DMS53 treated with DMSO at 0.1 percent for 48 hours (cell line): ENCODE measurements around the gene DDX47.
"Not testable (repeated sequence)": the region's sequence is repeated elsewhere in the genome, so short reads cannot be mapped to it uniquely, and the experiment has no call there.

ENCODE experiments used
- DNase-seq: peaks from one replicate; lab custom pipeline; 2025; ENCODE audit not compliant: unreplicated experiment; lab: John Stamatoyannopoulos, UW

The DDX47 gene

DNA sequence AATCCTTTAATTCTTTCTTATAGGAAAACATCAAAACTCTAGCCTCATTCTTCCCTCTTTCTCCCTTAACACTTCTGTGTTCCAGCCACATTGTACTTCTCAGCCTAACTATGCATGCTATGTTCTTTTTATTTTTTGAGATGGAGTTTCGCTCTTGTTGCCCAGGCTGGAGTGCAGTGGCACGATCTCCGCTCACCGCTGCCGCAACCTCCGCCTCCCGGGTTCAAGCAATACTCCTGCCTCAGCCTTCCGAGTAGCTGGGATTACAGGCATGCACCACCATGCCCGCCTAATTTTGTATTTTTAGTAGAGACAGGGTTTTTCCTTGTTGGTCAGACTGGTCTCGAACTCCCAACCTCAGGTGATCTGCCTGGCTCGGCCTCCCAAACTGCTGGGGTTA is 7.2 kb downstream of the DDX47 start:
- DNase-seq = not testable (repeated sequence)

DNA sequence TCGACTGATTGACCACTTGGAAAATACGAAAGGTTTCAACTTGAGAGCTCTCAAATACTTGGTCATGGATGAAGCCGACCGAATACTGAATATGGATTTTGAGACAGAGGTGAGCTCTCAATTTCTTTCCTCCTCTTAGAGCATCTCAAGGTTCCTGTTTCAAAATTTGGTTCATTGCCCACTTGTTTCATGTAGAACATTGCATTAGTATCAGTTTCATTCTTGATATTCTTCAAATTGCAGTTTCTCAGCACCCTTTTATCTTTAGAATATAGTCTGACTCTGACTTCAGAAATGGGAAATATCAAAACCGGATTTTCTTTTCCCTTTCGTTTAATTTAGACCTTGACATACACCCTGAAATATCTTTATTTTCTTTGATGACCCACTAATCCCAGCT is 8.8 kb downstream of the DDX47 start:
- DNase-seq = no peak

DNA sequence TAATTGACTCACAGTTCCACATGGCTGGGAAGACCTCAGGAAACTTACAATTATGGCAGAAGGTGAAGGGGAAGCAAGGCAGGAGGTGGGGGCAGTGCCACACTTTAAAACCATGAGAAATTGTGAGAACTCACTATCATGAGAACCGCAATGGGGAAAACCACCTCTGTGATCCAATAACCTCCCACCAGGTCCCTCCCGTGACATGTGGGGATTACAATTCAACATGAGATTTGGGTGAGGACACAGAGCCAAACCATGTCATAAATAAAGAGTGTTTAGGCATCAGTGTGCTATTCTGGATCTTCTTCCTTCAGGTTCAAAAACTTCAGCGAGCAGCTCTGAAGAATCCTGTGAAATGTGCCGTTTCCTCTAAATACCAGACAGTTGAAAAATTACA is 9.7 kb downstream of the DDX47 start:
- no peak for DNase-seq

DNA sequence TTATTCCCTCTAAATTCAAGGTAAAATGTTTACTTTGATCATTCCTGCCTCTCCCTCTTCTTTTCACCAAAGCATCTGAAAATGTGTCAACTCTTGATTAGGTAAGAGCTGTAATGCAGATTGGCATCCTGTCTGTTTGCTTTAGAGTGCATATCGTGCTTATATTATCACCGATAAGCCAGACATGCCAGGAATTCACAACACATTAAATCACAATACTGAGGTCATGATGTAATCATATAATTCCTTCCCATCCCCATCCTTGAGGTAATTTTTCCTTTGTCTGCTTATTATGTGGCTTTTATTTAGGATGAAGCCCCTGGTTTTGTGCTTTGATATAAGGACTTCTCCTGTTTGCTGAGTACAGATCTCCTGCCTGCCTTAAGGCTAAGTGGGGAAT is 10.2 kb downstream of the DDX47 start:
- DNase-seq = no peak

DNA sequence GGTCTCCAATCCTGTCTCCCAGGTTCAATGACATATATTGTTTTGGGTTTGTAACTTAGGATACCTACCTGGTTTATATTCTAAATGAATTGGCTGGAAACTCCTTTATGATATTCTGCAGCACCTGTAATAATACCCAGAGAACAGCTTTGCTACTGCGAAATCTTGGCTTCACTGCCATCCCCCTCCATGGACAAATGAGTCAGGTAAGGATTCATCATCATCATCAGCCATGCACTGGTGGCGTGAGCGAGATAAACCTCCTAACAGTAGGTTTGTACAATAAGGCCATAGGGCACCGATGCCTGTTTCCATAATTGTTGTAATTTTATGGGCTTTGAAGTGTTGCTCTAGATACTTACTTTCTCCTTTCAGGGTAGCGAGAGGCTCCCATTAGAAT is 10.7 kb downstream of the DDX47 start:
- no peak for DNase-seq

DNA sequence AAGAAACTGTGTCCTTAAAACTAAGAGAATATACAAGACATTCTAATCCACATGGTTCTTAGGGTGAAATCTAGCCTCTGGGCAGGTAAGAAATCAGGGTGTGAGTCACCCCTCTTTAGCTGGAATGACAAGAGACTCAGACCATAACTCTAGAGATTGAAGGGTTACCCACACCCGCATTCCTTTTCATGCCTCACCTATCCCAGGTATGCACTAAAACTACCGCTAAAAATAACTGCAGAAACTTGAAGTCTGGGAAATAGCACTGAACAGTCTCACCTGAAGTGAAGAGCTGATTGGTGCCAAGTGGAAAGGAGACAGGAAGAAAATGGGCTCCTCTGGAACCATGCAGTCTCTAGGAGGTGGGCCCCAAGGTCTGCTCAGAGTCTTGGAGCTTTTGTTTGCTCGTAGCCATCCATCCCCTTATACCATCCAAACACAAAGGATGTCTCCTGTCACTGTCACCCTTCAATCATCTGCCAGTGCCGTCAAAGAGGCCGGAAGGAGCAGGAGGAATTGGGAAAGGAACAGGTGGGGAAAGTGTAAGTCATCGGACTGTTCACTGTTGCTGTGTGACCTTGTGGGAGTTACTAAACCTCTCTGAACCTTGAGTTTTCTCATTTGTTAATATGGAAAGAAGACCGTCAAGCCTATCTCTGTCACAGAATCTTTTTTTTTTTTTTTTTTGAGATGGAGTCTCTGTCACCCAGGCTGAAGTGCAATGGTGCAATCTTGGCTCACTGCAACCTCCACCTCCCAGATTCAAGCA is 22.4 kb downstream of the DDX47 start:
- DNase-seq = no peak

DNA sequence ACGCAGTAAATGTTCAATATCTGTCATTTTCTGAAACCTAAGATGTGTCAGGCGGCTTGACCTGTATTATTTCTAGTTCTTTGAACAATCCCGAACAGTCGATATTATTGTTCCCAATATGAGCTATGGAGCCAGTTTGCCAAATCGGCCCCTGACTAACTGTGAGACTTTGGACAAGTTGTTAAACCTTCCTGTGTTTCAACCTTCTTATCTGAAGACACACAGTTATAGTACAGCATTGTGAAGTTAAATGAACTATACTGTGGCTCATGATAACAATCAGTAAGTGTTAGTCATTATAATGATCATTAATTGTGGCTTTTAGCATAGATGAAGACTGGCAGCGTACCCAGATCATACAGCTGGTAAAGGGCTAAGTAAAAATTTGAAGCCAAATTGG is 23.4 kb downstream of the DDX47 start:
- no peak for DNase-seq

DNA sequence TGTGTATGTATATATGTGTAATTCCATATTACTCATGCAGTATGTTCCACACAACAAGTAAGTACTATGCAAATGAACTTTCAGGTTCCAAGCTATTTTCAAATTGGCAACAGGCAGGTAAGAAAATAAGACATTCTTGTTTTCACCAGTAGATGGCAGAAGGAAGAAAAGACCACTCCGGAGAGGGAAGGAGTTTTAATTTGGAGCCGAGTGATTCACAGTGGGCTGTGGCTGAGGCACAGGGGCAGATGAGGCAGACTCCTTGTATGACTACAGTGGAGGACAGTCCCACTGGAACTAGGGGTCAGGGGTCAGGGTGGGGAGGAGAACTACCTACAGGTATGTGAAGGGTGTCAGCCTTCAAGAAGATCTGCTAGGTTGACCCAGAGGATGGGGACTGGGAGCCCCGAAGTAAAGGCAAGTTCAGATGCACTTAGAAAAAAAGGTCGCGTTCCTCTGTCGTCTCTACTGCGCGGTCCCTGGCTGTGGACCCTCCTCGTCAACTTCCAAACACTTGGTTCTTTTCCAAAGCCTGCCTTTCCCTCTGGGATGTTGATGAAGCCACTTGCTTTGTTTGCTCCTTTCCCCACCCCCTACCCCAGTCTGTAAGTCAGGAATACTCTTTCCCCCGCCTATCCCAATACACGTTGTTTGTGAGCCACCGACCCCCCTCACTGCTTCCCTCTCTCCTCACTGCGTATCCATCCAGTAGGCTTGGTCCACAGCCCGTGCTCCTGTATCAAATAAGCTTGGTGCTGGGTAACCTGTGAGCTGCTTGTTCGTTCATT is 24.1 kb downstream of the DDX47 start:
- peak; percentile 67 for DNase-seq

DNA sequence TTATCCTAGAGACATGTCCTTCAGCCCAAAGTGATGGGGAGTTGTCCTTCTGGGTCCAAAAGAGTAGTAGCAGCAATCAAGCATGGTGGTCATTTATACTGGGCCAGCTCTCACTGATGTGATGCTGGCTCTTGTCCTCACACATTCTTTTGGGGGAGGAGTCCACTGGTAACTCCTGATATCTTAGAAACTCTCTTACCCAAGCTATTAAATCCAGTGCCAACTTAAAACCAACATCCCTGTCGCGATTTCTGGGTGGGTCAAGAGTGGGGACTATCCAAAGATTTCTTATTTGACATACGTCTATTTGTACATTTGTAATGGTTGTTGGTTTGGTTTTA is 24.6 kb downstream of the DDX47 start:
- DNase-seq = no peak

DNA sequence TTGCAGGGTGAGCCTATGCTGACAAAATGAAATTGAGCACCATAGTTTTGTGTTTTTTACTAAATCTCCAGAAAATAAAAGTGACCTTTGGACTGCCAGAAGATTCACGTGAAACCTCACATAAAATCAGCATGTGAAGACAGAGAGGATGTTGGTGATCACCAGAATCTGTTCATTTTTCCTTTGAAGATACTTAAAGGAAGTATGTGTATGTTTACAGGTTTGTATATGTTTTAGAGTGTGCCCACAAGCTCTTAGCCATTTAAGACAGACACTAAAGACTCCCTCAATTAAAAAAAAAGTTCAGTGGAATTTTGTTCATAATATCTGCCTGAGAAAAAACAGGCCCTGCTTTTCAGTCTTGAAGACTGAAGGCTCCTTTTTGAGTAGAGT is 25.9 kb downstream of the DDX47 start:
- DNase-seq = no peak

DNA sequence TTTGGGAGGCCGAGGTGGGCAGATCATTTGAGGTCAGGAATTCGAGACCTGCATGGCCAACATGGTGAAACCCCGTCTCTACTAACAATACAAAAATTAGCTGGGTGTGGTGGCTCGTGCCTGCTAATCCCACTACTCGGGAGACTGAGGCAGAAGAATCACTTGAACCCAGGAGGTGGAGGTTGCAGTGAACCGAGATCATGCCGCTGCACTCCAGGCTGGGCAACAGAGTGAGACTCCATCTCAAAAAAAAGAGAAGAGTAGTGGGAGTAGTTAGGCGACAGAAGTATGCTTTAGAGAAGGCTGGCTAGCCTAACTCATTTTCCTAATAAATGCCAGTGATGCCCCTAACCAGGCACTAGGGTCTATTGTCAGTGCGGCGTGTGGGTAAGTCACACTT is 26.3 kb downstream of the DDX47 start:
- DNase-seq = not testable (repeated sequence)

DNA sequence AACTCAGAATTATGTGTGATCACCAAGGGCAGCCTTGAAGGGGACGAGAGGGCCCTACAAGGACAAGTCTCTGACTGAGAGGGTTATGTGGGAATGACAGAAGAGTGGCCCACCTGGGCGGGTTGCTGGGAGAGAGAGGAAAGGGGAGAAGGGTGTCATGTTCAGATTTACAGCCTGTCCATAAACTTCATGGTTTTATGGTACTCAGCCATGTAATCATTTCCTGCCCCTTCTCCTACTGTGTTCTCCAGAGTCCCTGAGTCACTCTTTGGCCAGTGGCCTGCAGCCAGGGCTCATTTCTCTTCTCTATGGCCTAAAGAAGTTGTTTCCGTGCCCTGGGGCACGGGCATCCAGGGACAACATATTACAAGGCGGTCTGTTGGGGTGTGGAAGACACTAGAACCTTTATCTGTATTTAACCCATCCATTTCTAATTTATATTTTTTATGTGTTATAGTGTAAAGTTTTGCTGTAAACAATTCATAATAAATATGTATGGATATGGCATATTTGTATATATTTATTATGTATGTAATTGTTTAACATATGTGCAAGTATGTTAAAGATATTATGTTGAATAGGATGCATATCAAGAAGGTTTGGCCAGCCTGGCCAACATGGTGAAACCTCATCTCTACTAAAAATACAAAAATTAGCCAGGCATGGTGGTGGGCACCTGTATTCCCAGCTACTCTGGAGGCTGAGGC is 26.9 kb downstream of the DDX47 start:
- no peak for DNase-seq

DNA sequence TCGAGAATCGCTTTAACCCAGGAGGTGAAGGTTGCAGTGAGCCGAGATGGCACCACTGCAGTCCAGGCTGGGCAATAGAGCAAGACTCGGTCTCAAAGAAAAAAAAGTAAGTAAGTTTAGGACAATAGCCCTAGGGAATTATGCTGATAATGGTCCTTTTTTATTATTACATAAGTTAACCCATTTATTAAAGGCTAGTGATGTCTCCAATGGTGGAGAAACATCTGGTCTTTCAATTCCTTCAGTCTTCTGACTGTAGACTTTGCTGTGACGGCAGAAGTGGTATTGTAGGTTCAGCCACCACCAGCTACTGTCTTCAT is 27.4 kb downstream of the DDX47 start:
- DNase-seq = no peak

DNA sequence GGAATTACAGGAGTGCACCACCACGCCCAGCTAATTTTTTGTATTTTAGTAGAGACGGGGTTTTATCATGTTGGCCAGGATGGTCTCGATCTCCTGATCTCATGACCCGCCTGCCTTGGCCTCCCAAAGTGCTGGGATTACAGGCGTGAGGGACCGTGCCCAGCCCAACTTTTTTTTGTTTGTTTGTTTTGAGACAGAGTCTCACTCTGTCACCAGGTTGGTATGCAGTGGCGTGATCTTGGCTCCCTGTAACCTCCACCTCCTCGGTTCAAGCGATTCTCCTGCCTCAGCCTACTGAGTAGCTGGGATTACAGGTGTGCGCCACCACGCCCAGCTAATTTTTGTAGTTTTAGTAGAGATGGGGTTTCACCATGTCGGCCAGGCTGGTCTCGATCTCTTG is 28.3 kb downstream of the DDX47 start:
- not testable (repeated sequence) for DNase-seq

DNA sequence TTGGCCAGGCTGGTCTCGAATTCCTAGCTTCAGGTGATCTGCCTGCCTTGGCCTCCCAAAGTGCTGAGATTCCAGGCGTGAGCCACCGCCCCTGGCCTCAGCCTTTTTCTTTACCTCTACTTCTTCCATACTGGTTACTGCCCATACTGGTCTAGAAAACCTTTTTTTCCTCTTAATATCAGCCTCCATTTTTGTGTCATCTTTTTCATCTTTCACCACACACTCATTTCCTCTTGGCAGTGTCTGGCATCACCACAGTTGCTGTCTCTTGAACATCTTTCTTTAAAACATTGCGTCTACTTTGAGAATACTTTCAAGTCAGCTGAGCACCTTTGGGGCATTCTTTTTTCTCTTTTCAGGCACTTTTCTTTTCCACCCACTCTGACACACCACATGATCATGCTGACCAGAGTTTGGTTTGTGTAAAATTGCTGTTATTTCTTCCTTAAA is 32.7 kb downstream of the DDX47 start:
- no peak for DNase-seq

DNA sequence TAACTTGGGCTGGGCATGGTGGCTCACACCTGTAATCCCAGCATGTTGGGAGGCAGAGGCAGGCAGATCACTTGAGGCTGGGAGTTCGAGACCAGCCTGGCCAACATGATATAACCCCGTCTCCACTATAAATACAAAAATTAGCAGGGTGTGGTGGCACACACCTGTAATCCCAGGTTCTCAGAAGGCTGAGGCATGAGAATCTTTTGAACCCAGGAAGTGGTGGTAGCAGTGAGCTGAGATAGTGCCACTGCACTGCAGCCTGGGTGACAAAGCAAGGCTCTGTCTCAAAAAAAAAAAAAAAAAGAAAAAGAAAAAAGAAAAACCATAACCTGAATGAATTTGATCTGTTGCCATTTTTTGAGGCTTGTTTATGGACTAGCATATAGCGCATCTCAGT is 33.6 kb downstream of the DDX47 start:
- not testable (repeated sequence) for DNase-seq

DNA sequence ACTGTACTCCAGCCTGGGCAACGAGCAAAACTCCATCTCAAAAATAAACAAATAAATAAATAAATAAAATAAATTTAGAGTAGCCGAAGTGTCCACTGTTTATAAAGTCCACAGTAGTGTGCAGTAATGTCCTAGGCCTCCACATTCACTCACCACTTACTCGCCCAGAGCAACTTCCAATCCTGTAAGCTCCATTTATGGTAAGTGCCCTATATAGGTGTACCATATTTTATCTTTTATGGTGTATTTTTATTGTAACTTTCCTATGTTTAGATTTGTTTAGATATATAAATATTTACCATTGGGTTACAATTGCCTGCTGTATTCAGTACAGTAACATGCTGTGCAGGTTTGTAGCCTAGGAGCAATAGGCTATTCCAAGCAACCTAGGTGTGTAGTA is 40.3 kb downstream of the DDX47 start:
- no peak for DNase-seq

DNA sequence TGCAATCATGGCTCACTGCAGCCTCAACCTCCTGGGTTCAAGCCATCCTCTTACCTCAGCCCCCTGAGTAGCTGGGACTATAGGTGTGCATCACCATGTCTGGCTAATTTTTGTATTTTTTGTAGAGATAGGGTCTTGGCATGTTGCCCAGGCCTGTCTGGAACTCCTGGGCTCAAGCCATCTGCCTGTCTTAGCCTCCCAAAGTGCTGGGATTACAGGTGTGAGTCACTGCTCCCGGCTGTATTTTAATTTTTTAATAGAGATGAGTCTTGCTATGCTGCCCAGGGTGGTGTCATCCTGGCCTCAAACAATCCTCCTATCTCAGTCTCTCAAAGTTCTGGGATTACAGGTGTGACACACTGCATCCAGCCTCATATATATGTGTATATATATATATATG is 46.5 kb downstream of the DDX47 start:
- DNase-seq = no peak

DNA sequence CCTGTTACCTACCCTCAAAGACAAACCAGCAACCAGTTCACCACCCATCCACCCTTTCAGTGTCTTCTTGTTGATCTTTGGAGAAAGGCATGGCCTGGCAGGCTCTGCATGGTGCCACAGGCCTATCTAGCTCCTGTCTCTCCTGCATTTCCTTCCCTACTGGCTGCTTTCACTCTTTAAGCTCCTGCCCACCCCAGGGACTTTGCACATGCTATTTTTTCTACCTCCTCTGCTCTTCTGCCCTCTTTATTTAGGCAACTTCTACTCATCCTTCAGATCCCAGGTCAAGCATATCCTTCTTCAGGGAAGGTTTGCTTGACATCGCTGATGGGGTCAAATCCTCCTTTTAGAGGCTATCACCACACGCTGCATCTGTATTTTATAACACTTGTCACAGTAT is 51.1 kb downstream of the DDX47 start:
- DNase-seq = no peak

DNA sequence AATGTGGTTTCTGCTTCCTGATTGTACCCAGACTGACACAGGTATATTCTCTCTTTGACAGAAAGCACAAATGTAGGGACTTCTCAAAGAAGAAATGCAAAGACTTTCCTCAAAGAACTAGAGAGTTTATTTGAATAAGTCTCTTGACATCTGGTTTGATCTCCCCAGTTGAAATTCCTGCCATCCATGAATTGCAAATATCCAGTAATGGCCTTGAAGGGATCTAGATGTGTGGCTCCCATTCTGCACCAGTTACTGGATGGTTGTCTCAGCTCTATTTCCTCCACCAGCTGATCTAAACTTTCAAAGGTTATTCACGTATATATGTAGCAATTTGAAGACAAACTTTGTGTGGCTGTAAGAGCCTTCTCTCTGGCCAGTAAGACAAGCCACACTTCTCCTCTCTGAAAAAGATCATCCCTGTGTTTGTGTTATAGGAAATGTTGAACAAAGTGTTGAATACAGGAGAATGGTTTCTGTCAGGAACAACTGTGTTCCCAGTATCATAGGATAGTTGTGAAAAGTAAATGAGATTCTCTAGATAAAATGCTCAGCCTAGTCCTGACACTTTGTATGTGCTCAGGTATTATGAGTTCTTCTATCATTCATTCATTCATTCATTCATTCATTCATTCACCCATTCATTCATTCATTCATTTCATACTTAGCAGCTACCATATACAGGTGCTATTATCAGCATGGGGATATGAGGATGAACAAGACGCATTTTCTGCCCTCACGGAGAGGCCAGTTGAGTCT is 55.5 kb downstream of the DDX47 start:
- DNase-seq = no peak

DNA sequence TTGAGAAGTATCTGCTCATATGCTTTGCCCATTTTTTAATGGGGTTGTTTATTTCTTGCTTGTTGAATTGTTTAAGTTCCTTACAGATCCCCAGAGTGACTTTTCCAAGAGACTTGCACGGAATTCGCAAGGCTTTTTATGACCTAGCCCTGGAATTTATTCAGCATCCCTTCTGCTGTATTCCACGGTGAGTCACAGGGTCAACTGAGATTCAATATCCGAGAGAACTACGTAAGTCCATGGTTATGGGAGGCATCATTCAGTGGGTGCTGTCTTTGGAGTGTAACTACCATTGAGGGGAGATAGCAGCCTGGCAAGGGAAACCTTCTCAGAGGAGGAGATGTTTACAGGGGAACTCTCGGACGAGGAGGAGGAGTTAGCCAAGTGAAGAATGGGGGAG is 57.3 kb downstream of the DDX47 start:
- no peak for DNase-seq
